ENCODE measurements around the gene FAT3. TPM values are rescaled to one million over a fixed set of nuclear protein-coding genes. Genes with fewer than 3 reads are reported as not detected.

Gene FAT3
- total RNA-seq, 4 donors from 2014 or later, result 1.8 to 9.8 (median 2.5) TPM

DNA sequence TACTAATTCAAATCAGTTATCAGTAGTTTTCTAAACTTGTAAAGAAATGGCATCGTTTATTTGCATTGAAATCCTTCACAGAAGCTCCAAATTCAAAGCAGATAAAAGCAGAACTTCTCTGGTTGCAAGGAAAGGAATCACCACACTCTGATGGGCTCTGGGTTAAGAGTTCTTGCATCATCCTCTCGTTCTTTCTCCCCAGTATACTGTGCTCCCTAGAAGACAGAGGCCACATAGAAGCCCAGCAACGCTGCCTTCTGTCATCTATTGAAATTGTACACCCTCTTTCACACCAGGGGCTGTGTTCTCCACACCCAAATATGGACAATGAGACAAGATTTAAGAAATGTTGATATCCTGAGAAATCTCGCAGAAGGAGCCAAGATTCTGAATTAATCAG, 29.3 kb downstream of the FAT3 start:
- no peaks in the 10 kb centered on the region for H3K36me3 ChIP-seq
- no peak for TF ChIP-seq CTCF (IDR thresholded peaks at IDR 0.05)
- TF ChIP-seq EP300 (IDR thresholded peaks at IDR 0.05), result no peak
- no peak for TF ChIP-seq POLR2A (IDR thresholded peaks at IDR 0.05)
- H3K4me3 ChIP-seq, result no peak overlapping the region
- WGBS, 2 donors, result 47 to 50% methylated on average over 4 of the region's 4 CpGs
- H3K27ac ChIP-seq, result no peak overlapping the region
- no peaks in the 10 kb centered on the region for H3K27me3 ChIP-seq
- no peaks in the 10 kb centered on the region for H3K4me1 ChIP-seq
- no peaks in the 10 kb centered on the region for H3K9me3 ChIP-seq
- no peak for DNase-seq (ENCODE audit: low spot score in 2 of 2)

DNA sequence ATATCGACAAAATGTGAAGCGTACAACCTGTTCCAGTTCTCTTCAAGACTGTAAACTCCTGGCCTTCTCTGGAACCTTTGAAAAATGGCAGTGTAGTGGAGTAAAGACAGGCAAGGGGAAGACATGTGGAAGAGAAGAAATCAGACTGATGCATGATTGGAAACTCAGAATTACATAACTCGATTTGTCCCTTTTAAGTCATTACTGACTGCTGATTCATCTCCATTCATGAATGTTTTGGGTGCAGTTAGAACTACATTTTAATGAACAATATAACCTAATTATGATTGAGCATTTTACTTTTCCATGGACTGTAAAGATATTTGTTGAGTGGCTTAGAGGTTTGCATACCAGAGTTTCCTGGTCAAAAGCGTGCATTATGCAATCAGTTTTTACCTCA, 32.9 kb downstream of the FAT3 start:
- H3K9me3 ChIP-seq, result no peaks in the 10 kb centered on the region
- no peaks in the 10 kb centered on the region for H3K36me3 ChIP-seq
- TF ChIP-seq CTCF (IDR thresholded peaks at IDR 0.05) (no peak), POLR2A (IDR thresholded peaks at IDR 0.05) (no peak), EP300 (IDR thresholded peaks at IDR 0.05) (no peak)
- H3K27ac ChIP-seq, result no peak overlapping the region
- H3K27me3 ChIP-seq, result no peaks in the 10 kb centered on the region
- no peak for DNase-seq (ENCODE audit: low spot score in 2 of 2)
- H3K4me1 ChIP-seq, result no peaks in the 10 kb centered on the region
- 83 to 93% methylated on average over 4 of the region's 4 CpGs for WGBS, 2 donors
- H3K4me3 ChIP-seq, result no peak overlapping the region

GRCh38 chr11:92259861-92260260, 35.2 kb downstream of the FAT3 start:
- H3K27ac ChIP-seq, result no peak overlapping the region
- TF ChIP-seq EP300 (IDR thresholded peaks at IDR 0.05), result no peak
- TF ChIP-seq CTCF (IDR thresholded peaks at IDR 0.05), result no peak
- TF ChIP-seq POLR2A (IDR thresholded peaks at IDR 0.05), result no peak
- no peaks in the 10 kb centered on the region for H3K4me1 ChIP-seq
- DNase-seq (ENCODE audit: low spot score in 2 of 2), result no peak
- H3K9me3 ChIP-seq, result no peaks in the 10 kb centered on the region
- H3K27me3 ChIP-seq, result no peaks in the 10 kb centered on the region
- no peak overlapping the region for H3K4me3 ChIP-seq
- 79 to 80% methylated on average over 4 of the region's 4 CpGs for WGBS, 2 donors
- no peaks in the 10 kb centered on the region for H3K36me3 ChIP-seq

DNA sequence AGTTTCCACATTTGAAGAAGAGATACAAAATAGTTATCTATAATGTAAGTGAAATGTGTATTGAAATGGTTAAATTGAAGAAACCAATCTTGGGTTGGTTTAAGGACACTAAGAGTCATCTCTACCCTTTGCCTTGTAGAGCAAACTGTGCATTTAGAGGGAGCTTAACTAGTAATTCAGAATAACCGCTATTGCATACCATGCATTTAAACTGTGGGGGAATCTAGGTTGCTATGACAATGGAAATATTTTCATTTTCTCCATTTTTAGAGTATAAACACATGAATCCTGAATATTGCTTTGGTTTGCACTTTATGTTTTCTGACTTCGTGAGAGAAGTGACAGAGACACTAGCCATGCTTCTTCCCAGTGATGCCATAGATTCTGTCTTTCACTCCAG, 39.7 kb downstream of the FAT3 start:
- no peak overlapping the region for H3K4me3 ChIP-seq
- H3K27ac ChIP-seq, result no peak overlapping the region
- H3K27me3 ChIP-seq, result no peaks in the 10 kb centered on the region
- 67 to 76% methylated on average over 2 of the region's 2 CpGs for WGBS, 2 donors
- H3K9me3 ChIP-seq, result no peaks in the 10 kb centered on the region
- H3K36me3 ChIP-seq, result no peaks in the 10 kb centered on the region
- TF ChIP-seq EP300 (IDR thresholded peaks at IDR 0.05), result no peak
- TF ChIP-seq POLR2A (IDR thresholded peaks at IDR 0.05), result no peak
- no peak for TF ChIP-seq CTCF (IDR thresholded peaks at IDR 0.05)
- no peaks in the 10 kb centered on the region for H3K4me1 ChIP-seq
- no peak for DNase-seq (ENCODE audit: low spot score in 2 of 2)

- Histone ChIP-seq H3K4me3 (no peak overlapping the region), H3K9me3 (no peaks in the 10 kb centered on the region), H3K4me1 (no peaks in the 10 kb centered on the region), H3K27me3 (no peaks in the 10 kb centered on the region), H3K36me3 (no peaks in the 10 kb centered on the region), H3K27ac (no peak overlapping the region)
- WGBS, 2 donors, result 90 to 91% methylated on average over 4 of the region's 4 CpGs
- DNase-seq (ENCODE audit: low spot score in 2 of 2), result no peak
- no peak for TF ChIP-seq POLR2A (IDR thresholded peaks at IDR 0.05)
- no peak for TF ChIP-seq EP300 (IDR thresholded peaks at IDR 0.05)
- no peak for TF ChIP-seq CTCF (IDR thresholded peaks at IDR 0.05)
These were observed 42.2 kb downstream of the FAT3 start for GRCh38 chr11:92266806-92267205.

All from tibial nerve (tissue), 4 donors.